HEK293 (cell line): ENCODE measurements around the gene MICU2.

Experiments
- CTCF ChIA-PET: fragments of 350-600 bp; formaldehyde crosslinking; extraction: SDS; loops from one replicate; lab custom pipeline; 2021; ENCODE audit warnings: antibody characterized with exemption; lab: Yijun Ruan, JAX
- POLR2A ChIA-PET: fragments of 300-600 bp; formaldehyde crosslinking; extraction: SDS; loops from one replicate; lab custom pipeline; 2020; ENCODE audit warnings: antibody characterized with exemption, inconsistent platforms; lab: Yijun Ruan, JAX
- H3K27ac ChIP-seq: fragments of 200-500 bp; sonication (Bioruptor generic); 2 replicates; pipeline ENCODE4 v1.5.1; 2014; ENCODE audit warnings: low read depth, low read length, control low read depth, inconsistent platforms; ENCODE audit errors: extremely low read depth
- H3K36me3 ChIP-seq, 2 experiments: fragments of 200-500 bp in 1 of 2; sonication (Bioruptor generic) in 1 of 2; 1 replicate in 1 of 2; 2 replicates in 1 of 2; pipeline ENCODE4 v1.5.1; 2014 to 2017; ENCODE audit warnings: inconsistent platforms in 2 of 2, low read length in 2 of 2; ENCODE audit not compliant: control insufficient read depth in 2 of 2, insufficient read depth in 1 of 2
- H3K4me1 ChIP-seq: fragments of 200-500 bp; sonication (Bioruptor generic); 2 replicates; pipeline ENCODE4 v1.5.1; 2014; ENCODE audit warnings: mild to moderate bottlenecking, low read length, inconsistent platforms; ENCODE audit not compliant: control insufficient read depth, insufficient read depth
- H3K4me3 ChIP-seq: 2 replicates; pipeline ENCODE4 v1.5.1; 2011; ENCODE audit warnings: low read depth, mild to moderate bottlenecking, control low read depth, low read length, moderate library complexity
- H3K9me3 ChIP-seq: fragments of 200-500 bp; sonication (Bioruptor generic); 2 replicates; pipeline ENCODE4 v1.5.1; 2014; ENCODE audit warnings: low read depth, low read length, inconsistent platforms; ENCODE audit not compliant: control insufficient read depth, insufficient read depth
- CTCF ChIP-seq: fragments of 450-650 bp; formaldehyde crosslinking; IDR thresholded peaks from 2 replicates; pipeline ENCODE4 v1.5.1; 2016; ENCODE audit warnings: missing biosample characterization, missing genetic modification characterization
- PRDM10 ChIP-seq: fragments of 450-650 bp; formaldehyde crosslinking; IDR thresholded peaks from 2 replicates; pipeline ENCODE4 v1.5.1; 2016; ENCODE audit warnings: missing biosample characterization, missing genetic modification characterization
- SP7 ChIP-seq: fragments of 450-650 bp; formaldehyde crosslinking; IDR thresholded peaks from 2 replicates; pipeline ENCODE4 v1.5.1; 2016; ENCODE audit warnings: missing biosample characterization, missing genetic modification characterization
- ZBTB21 ChIP-seq: fragments of 450-650 bp; formaldehyde crosslinking; IDR thresholded peaks from 2 replicates; pipeline ENCODE4 v1.5.1; 2017; ENCODE audit warnings: missing biosample characterization, missing genetic modification characterization
- ZNF169 ChIP-seq: fragments of 450-650 bp; formaldehyde crosslinking; IDR thresholded peaks from 2 replicates; pipeline ENCODE4 v1.5.1; 2016; ENCODE audit warnings: missing biosample characterization, missing genetic modification characterization
- ZNF18 ChIP-seq: fragments of 450-650 bp; formaldehyde crosslinking; IDR thresholded peaks from 2 replicates; pipeline ENCODE4 v1.5.1; 2016; ENCODE audit warnings: missing biosample characterization, missing genetic modification characterization
- ZNF239 ChIP-seq: fragments of 450-650 bp; formaldehyde crosslinking; IDR thresholded peaks from 2 replicates; pipeline ENCODE4 v1.5.1; 2016; ENCODE audit warnings: missing biosample characterization, missing genetic modification characterization
- ZNF335 ChIP-seq: fragments of 450-650 bp; formaldehyde crosslinking; conservative IDR thresholded peaks from 2 replicates; pipeline ENCODE4 v1.5.1; 2016; ENCODE audit warnings: missing biosample characterization, missing genetic modification characterization
- ZNF404 ChIP-seq: fragments of 450-650 bp; formaldehyde crosslinking; IDR thresholded peaks from 2 replicates; pipeline ENCODE4 v1.5.1; 2017; ENCODE audit warnings: missing biosample characterization, missing genetic modification characterization
- ZNF48 ChIP-seq: fragments of 450-650 bp; formaldehyde crosslinking; IDR thresholded peaks from 2 replicates; pipeline ENCODE4 v1.5.1; 2016; ENCODE audit warnings: missing biosample characterization, missing genetic modification characterization
- ZNF549 ChIP-seq: fragments of 450-650 bp; IDR thresholded peaks from 2 replicates; pipeline ENCODE4 v1.5.1; 2018; ENCODE audit warnings: missing biosample characterization, missing genetic modification characterization, mild to moderate bottlenecking, inconsistent platforms, moderate library complexity
- ZNF677 ChIP-seq: fragments of 450-650 bp; IDR thresholded peaks from 2 replicates; pipeline ENCODE4 v1.5.0; 2018; ENCODE audit warnings: missing biosample characterization, mild to moderate bottlenecking, missing genetic modification characterization, moderate library complexity
- ZSCAN4 ChIP-seq: fragments of 450-650 bp; formaldehyde crosslinking; IDR thresholded peaks from 2 replicates; pipeline ENCODE4 v1.5.1; 2017; ENCODE audit warnings: missing biosample characterization, missing genetic modification characterization
- TF ChIP-seq, protein P1 (sequence below): sonication (generic); formaldehyde crosslinking; IDR thresholded peaks from 2 replicates; pipeline ENCODE4 v1.8.1; 2022; ENCODE audit warnings: mild to moderate bottlenecking, moderate library complexity, missing genetic modification reagents
- TF ChIP-seq, protein P2 (sequence below): fragments of 450-650 bp; formaldehyde crosslinking; IDR thresholded peaks from 2 replicates; pipeline ENCODE4 v1.5.1; 2016; ENCODE audit warnings: missing biosample characterization, missing genetic modification characterization, borderline replicate concordance

Gene MICU2

DNA sequence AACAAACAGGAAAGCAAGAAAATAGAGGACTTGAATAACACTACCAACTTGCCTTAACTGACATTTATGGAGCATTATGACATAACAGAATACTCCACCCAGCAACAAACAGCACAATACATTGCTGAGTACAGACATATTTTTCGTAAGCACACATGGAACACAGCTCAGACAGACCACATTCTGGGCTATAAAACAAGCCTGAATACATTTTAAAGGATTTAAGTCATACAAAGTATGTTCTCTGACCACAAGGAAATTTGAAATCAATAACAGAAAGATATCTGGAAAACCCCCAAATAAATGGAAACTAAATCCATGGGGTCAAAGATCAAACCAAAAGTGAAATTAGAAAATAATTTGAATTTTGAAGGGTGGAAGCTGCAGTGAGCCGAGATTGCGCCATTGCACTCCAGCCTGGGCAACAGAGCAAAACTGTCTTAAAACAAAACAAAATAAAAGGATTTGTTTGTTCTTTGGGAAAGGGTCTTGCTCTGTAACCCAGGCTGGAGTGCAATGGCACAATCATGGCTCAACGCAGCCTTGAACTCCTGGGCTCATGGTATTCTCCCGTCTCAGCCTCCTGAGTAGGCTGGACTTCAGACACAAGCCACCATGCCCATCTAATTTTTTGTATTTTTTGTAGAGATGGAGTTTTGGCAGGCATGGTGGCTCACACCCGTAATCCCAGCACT is 150.4 kb downstream of the MICU2 start:
- POLR2A ChIA-PET, result no interaction called here
- Histone ChIP-seq H3K27ac (no peak overlapping the region), H3K4me3 (no peak overlapping the region), H3K36me3 (no peaks in the 10 kb centered on the region), H3K9me3 (no peaks in the 10 kb centered on the region), H3K4me1 (no peaks in the 10 kb centered on the region)
- TF ChIP-seq ZNF335 (tag by site-specific recombination) (no peak), ZNF549 (tag by site-specific recombination) (no peak), ZNF404 (tag by site-specific recombination) (no peak), ZNF169 (tag by site-specific recombination) (no peak), SP7 (no peak)
- TF ChIP-seq, protein P1, sequence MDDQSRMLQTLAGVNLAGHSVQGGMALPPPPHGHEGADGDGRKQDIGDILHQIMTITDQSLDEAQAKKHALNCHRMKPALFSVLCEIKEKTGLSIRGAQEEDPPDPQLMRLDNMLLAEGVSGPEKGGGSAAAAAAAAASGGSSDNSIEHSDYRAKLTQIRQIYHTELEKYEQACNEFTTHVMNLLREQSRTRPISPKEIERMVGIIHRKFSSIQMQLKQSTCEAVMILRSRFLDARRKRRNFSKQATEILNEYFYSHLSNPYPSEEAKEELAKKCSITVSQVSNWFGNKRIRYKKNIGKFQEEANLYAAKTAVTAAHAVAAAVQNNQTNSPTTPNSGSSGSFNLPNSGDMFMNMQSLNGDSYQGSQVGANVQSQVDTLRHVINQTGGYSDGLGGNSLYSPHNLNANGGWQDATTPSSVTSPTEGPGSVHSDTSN (CRISPR knock-in tag), result no peak
- TF ChIP-seq, protein P2, sequence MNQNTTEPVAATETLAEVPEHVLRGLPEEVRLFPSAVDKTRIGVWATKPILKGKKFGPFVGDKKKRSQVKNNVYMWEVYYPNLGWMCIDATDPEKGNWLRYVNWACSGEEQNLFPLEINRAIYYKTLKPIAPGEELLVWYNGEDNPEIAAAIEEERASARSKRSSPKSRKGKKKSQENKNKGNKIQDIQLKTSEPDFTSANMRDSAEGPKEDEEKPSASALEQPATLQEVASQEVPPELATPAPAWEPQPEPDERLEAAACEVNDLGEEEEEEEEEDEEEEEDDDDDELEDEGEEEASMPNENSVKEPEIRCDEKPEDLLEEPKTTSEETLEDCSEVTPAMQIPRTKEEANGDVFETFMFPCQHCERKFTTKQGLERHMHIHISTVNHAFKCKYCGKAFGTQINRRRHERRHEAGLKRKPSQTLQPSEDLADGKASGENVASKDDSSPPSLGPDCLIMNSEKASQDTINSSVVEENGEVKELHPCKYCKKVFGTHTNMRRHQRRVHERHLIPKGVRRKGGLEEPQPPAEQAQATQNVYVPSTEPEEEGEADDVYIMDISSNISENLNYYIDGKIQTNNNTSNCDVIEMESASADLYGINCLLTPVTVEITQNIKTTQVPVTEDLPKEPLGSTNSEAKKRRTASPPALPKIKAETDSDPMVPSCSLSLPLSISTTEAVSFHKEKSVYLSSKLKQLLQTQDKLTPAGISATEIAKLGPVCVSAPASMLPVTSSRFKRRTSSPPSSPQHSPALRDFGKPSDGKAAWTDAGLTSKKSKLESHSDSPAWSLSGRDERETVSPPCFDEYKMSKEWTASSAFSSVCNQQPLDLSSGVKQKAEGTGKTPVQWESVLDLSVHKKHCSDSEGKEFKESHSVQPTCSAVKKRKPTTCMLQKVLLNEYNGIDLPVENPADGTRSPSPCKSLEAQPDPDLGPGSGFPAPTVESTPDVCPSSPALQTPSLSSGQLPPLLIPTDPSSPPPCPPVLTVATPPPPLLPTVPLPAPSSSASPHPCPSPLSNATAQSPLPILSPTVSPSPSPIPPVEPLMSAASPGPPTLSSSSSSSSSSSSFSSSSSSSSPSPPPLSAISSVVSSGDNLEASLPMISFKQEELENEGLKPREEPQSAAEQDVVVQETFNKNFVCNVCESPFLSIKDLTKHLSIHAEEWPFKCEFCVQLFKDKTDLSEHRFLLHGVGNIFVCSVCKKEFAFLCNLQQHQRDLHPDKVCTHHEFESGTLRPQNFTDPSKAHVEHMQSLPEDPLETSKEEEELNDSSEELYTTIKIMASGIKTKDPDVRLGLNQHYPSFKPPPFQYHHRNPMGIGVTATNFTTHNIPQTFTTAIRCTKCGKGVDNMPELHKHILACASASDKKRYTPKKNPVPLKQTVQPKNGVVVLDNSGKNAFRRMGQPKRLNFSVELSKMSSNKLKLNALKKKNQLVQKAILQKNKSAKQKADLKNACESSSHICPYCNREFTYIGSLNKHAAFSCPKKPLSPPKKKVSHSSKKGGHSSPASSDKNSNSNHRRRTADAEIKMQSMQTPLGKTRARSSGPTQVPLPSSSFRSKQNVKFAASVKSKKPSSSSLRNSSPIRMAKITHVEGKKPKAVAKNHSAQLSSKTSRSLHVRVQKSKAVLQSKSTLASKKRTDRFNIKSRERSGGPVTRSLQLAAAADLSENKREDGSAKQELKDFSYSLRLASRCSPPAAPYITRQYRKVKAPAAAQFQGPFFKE (tag by site-specific recombination), result no peak
- CTCF ChIA-PET, result no interaction called here

DNA sequence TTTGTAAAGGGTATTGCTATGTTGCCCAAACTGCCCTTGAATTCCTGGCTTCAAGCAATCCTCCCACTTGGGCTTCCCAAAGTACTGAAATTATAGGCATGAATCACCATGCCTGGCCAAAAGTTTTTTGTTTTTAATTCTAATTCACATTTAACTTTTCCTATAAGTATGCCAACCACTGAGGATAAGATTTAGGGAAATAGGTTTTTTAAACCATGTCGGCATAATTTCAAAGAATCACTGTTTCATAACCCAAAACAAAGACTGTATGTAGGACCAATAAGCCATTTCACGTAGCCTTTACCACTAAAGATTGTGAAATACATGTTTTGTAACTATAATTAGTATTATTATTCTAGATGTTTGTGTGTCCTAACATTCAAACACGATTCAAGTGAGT is 153.0 kb downstream of the MICU2 start:
- H3K36me3 ChIP-seq, result no peaks in the 10 kb centered on the region
- no peak overlapping the region for H3K4me3 ChIP-seq
- ChIA-PET CTCF (no interaction called here), POLR2A (no interaction called here)
- H3K4me1 ChIP-seq, result no peaks in the 10 kb centered on the region
- H3K27ac ChIP-seq, result no peak overlapping the region
- no peaks in the 10 kb centered on the region for H3K9me3 ChIP-seq
- TF ChIP-seq ZNF677, result no peak
- no peak for TF ChIP-seq PRDM10 (tag by site-specific recombination)
- no peak for TF ChIP-seq ZSCAN4
- TF ChIP-seq ZBTB21 (tag by site-specific recombination), result no peak
- no peak for TF ChIP-seq ZNF239
- TF ChIP-seq ZNF48 (tag by site-specific recombination), result no peak
- no peak for TF ChIP-seq CTCF (tag by site-specific recombination)
- TF ChIP-seq ZNF18 (tag by site-specific recombination), result no peak
